ENCODE data around the gene CFL2.
A peak's percentile ranks its signal among the peaks of the same experiment; 100 is the strongest.
"Not testable (repeated sequence)": the region's sequence is repeated elsewhere in the genome, so short reads cannot be mapped to it uniquely, and the experiment has no call there.

The CFL2 gene
- 8.5 to 30.8 (median 24.8) reads per million in 9 experiments for total RNA-seq

DNA sequence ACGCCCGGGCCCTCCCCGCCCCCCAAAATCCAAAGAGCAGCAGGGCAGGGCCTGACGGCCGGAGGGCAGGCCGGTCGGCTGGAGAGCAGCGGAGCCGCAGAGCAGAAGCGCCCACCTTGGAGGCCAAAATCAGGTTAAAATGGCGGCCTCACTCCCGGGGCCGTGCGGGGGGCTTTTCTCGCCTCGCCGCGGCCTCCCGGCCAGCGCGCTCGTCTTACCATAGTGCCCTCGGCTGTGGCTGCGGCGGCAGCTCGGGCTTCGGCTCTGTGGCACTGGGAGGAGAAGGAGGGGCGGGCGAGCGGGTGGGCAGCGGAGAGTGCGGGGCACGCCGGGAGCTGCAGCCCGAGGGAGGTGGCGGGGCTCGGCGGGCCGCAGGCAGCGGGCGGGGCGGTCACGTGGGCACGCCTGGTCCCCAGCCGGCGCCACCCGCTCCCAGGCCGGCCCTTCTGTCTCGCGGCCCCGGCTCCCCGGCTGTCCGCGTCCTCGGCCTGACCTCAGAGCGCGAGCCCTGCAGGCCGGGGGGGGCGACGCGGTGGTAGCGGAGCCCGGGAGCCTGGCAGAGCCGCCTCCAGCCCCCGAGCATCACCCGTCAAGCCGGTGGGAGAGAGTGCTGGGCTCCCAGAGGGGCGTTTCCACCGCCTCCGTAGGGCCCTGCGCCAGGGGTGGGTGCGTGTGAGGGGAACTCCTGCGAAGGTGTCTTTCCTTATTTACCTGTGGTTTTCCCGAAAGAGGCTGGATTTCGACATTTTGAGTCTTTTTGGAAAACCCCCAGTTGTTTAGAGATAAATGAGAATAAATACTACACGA is at the start of gene CFL2:
Gene CFL2, minus strand, starts transcription at position 274 of the 807 bp plus-strand sequence. Its CDS starts 53 bp downstream, at position 221.
- ATAC-seq (replicated peaks) (peak; percentile 90), DNase-seq (peak; percentile 59 to 60 (median 59))
- H3K4me1 Mint-ChIP-seq (ENCODE audit: low read depth in 2 of 2) = peaks cover 7 to 12% of the 10 kb centered on the region in 2 donors
- no peaks in the 10 kb centered on the region for H3K9me3 Mint-ChIP-seq
- peak within 1 kb of the TSS; percentile 81 to 83 for H3K27ac Mint-ChIP-seq
- H3K36me3 Mint-ChIP-seq (ENCODE audit: insufficient read depth) = peaks cover 6% of the 10 kb centered on the region
- H3K27me3 Mint-ChIP-seq = no peaks in the 10 kb centered on the region
- H3K4me3 Mint-ChIP-seq = peak within 1 kb of the TSS; percentile 81 to 85

DNA sequence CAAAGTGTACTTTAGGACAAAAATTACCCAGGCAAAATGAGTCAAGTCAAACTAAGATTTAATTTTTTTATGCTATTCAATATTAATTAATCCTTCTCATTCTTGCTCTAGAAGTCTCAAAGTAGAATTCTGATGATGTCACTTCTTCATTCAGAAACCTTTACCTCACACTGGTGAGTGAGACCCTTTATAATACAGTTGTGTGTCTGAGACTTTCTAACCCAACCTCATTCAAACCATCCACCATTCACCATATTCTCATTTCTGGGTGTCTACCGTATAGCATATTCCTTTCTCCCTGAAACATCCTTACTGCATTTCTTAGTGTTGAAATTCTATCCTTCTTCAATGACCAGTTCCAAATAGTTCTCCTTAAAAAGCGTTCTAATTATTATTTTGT is 40.8 kb upstream of the CFL2 start:
- Mint-ChIP-seq H3K4me3 (no peak overlapping the region), H3K9me3 (no peaks in the 10 kb centered on the region), H3K4me1 (ENCODE audit: low read depth in 2 of 2) (no peaks in the 10 kb centered on the region), H3K27me3 (no peaks in the 10 kb centered on the region), H3K27ac (no peak overlapping the region), H3K36me3 (ENCODE audit: insufficient read depth) (peaks cover 71% of the 10 kb centered on the region)
- DNase-seq (no peak), ATAC-seq (replicated peaks) (no peak)

DNA sequence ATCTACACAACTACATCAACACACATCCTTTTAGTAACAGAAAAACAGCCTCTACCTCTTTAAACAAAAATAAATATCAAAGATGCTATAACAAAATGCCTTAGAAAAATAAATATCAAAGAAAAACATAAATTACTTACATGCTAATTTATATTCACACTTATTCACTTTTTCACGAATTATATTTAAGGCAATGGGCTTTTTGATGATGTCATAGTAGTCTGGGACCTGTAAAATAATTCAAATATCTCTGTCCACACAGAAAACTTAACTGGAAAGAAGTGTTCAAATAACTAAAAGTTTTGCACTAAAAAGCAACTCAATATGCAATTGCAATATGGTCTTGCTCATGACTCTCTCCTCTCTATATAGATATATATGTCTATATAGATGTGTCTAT is 40.3 kb upstream of the CFL2 start:
- Mint-ChIP-seq H3K4me1 (ENCODE audit: low read depth in 2 of 2) (no peaks in the 10 kb centered on the region), H3K27me3 (no peaks in the 10 kb centered on the region), H3K36me3 (ENCODE audit: insufficient read depth) (peaks cover 66% of the 10 kb centered on the region), H3K9me3 (no peaks in the 10 kb centered on the region), H3K27ac (no peak overlapping the region), H3K4me3 (no peak overlapping the region)
- no peak for ATAC-seq (replicated peaks)
- DNase-seq = no peak

GRCh38 chr14:34750670-34751069 is 36.3 kb upstream of the CFL2 start:
- ATAC-seq (replicated peaks) (no peak), DNase-seq (no peak)
- H3K4me1 Mint-ChIP-seq (ENCODE audit: low read depth in 2 of 2) = no peaks in the 10 kb centered on the region
- H3K4me3 Mint-ChIP-seq = no peak overlapping the region
- H3K36me3 Mint-ChIP-seq (ENCODE audit: insufficient read depth) = peaks cover 29% of the 10 kb centered on the region
- H3K27ac Mint-ChIP-seq = no peak overlapping the region
- H3K9me3 Mint-ChIP-seq = no peaks in the 10 kb centered on the region
- no peaks in the 10 kb centered on the region for H3K27me3 Mint-ChIP-seq

GRCh38 chr14:34750233-34750632 is 35.8 kb upstream of the CFL2 start:
- DNase-seq = no peak
- no peak for ATAC-seq (replicated peaks)
- Mint-ChIP-seq H3K9me3 (no peaks in the 10 kb centered on the region), H3K36me3 (ENCODE audit: insufficient read depth) (peaks cover 25% of the 10 kb centered on the region), H3K27me3 (no peaks in the 10 kb centered on the region), H3K4me1 (ENCODE audit: low read depth in 2 of 2) (no peaks in the 10 kb centered on the region), H3K27ac (no peak overlapping the region), H3K4me3 (no peak overlapping the region)

DNA sequence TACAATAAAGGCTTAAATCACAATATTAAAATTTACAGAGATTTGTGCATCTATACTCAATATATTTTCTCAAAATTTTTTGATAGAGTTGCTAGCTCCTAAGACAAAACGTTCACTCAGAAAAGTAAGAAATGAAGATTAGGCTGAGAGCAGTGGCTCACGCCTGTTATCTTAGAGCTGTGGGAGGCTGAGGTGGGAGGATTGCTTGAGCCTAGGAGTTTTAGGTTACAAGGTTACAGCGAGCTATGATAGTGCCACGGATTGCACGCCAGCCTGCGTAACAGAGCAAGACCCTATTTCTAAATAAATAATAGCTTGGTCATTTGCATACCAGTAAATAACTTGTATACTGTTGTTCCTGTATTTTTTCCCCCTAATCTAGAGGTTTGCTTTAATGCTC is 35.0 kb upstream of the CFL2 start:
- H3K4me1 Mint-ChIP-seq (ENCODE audit: low read depth in 2 of 2) = no peaks in the 10 kb centered on the region
- no peaks in the 10 kb centered on the region for H3K27me3 Mint-ChIP-seq
- DNase-seq (no peak), ATAC-seq (replicated peaks) (no peak)
- H3K4me3 Mint-ChIP-seq = no peak overlapping the region
- H3K27ac Mint-ChIP-seq = no peak overlapping the region
- peaks cover 21% of the 10 kb centered on the region for H3K36me3 Mint-ChIP-seq (ENCODE audit: insufficient read depth)
- H3K9me3 Mint-ChIP-seq = no peaks in the 10 kb centered on the region

GRCh38 chr14:34742270-34743115 is 28.1 kb upstream of the CFL2 start:
- Mint-ChIP-seq H3K9me3 (no peaks in the 10 kb centered on the region), H3K27ac (peak overlapping the region; percentile 39 to 80), H3K4me1 (ENCODE audit: low read depth in 2 of 2) (peaks cover 15 to 22% of the 10 kb centered on the region in 2 donors), H3K4me3 (peak overlapping the region in 1 of 2 donors; percentile 8), H3K27me3 (no peaks in the 10 kb centered on the region), H3K36me3 (ENCODE audit: insufficient read depth) (peaks cover 5% of the 10 kb centered on the region)
- peak; percentile 30 for ATAC-seq (replicated peaks)
- DNase-seq = no peak

GRCh38 chr14:34741840-34742239 is 27.4 kb upstream of the CFL2 start:
- no peak for DNase-seq
- Mint-ChIP-seq H3K4me3 (peak overlapping the region in 1 of 2 donors; percentile 65), H3K27me3 (no peaks in the 10 kb centered on the region), H3K9me3 (no peaks in the 10 kb centered on the region), H3K27ac (peak overlapping the region in 1 of 2 donors; percentile 80), H3K36me3 (ENCODE audit: insufficient read depth) (peaks cover 5% of the 10 kb centered on the region), H3K4me1 (ENCODE audit: low read depth in 2 of 2) (peaks cover 15 to 22% of the 10 kb centered on the region in 2 donors)
- ATAC-seq (replicated peaks) = peak; percentile 92

DNA sequence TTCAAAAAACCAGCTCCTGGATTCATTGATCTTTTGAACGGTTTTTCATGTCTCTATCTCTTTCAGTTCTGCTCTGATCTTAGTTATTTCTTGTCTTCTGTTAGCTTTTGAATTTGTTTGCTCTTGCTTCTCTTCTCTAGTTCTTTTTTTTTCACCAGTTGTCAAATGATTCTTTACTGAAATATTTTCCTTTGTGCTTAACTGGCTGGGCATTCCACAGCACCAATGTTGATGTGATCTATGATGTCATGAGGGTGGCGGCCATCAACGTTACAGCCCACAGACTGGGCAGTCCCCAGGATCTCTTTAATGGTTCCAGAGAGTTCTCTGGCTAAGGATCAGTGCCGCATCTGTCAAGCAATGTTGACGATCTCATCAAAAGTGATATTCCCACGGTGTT is 25.7 kb upstream of the CFL2 start:
- not testable (repeated sequence) for DNase-seq

GRCh38 chr14:34737079-34737478 is 22.7 kb upstream of the CFL2 start:
- H3K27ac Mint-ChIP-seq; H3K4me3 Mint-ChIP-seq; H3K9me3 Mint-ChIP-seq; DNase-seq; H3K36me3 Mint-ChIP-seq (ENCODE audit: insufficient read depth); ATAC-seq (replicated peaks); H3K27me3 Mint-ChIP-seq: not testable (repeated sequence)
- peaks cover 7 to 12% of the 10 kb centered on the region in 2 donors for H3K4me1 Mint-ChIP-seq (ENCODE audit: low read depth in 2 of 2)

More for the DNA sequence above, 25.7 kb upstream of the CFL2 start:
- H3K4me3 Mint-ChIP-seq; ATAC-seq (replicated peaks); H3K9me3 Mint-ChIP-seq; H3K36me3 Mint-ChIP-seq (ENCODE audit: insufficient read depth); H3K27ac Mint-ChIP-seq; H3K27me3 Mint-ChIP-seq: not testable (repeated sequence)
- peaks cover 15 to 22% of the 10 kb centered on the region in 2 donors for H3K4me1 Mint-ChIP-seq (ENCODE audit: low read depth in 2 of 2)

DNA sequence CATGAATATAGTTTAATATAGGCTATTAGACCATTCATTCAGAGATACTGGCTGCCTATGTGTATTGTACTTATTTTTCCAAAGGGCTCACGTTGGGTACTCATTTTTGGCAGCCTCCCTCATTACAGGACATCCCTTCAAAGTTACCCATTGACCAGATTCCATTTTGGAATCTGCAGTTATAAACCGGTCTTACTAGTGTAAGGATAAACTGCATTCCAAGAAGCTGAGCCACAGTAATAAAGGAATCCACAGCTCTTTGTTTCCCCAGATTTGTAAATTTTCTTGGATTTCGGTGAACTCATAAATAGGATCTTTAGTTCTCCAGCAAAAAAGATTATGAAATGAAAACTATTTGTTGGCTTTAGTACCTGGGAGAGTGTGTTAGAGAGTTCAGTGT is 18.9 kb upstream of the CFL2 start:
- H3K27ac Mint-ChIP-seq = no peak overlapping the region
- no peaks in the 10 kb centered on the region for H3K9me3 Mint-ChIP-seq
- H3K27me3 Mint-ChIP-seq = peaks cover 0 to 11% of the 10 kb centered on the region in 2 donors
- DNase-seq (no peak), ATAC-seq (replicated peaks) (no peak)
- H3K4me1 Mint-ChIP-seq (ENCODE audit: low read depth in 2 of 2) = no peaks in the 10 kb centered on the region
- no peak overlapping the region for H3K4me3 Mint-ChIP-seq
- H3K36me3 Mint-ChIP-seq (ENCODE audit: insufficient read depth) = no peaks in the 10 kb centered on the region

- ATAC-seq (replicated peaks) (no peak), DNase-seq (no peak)
- Mint-ChIP-seq H3K27ac (no peak overlapping the region), H3K4me1 (ENCODE audit: low read depth in 2 of 2) (no peaks in the 10 kb centered on the region), H3K27me3 (peaks cover 0 to 11% of the 10 kb centered on the region in 2 donors), H3K36me3 (ENCODE audit: insufficient read depth) (no peaks in the 10 kb centered on the region), H3K4me3 (no peak overlapping the region), H3K9me3 (no peaks in the 10 kb centered on the region)
These were observed 18.4 kb upstream of the CFL2 start for GRCh38 chr14:34732802-34733201.

GRCh38 chr14:34723867-34724266 is 9.5 kb upstream of the CFL2 start:
- DNase-seq (no peak), ATAC-seq (replicated peaks) (no peak)
- Mint-ChIP-seq H3K9me3 (no peaks in the 10 kb centered on the region), H3K4me1 (ENCODE audit: low read depth in 2 of 2) (peaks cover 7% of the 10 kb centered on the region in 2 donors), H3K27ac (no peak overlapping the region), H3K27me3 (no peaks in the 10 kb centered on the region), H3K4me3 (no peak overlapping the region), H3K36me3 (ENCODE audit: insufficient read depth) (no peaks in the 10 kb centered on the region)
